HepG2 (cell line): ENCODE results near the gene TXN. TPM values are rescaled to one million over a fixed set of nuclear protein-coding genes. Genes with fewer than 3 reads are reported as not detected.

Experiments
- ATAC-seq: fragments of 200-7000 bp; cut with Tn5 transposase; 3 replicates; pipeline ENCODE4 v1.9.1; 2020; ENCODE audit warnings: mild to moderate bottlenecking, moderate library complexity
- BruUV-seq: library from RNA; stranded (reverse); fragments of 400-500 nt; replicated peaks from 2 replicates; lab custom pipeline; 2021; lab: Mats Ljungman, UMichigan
- CTCF ChIA-PET: fragments of 300-600 bp; formaldehyde crosslinking; extraction: SDS; loops from one replicate; lab custom pipeline; 2021; ENCODE audit warnings: low total read pairs, inconsistent platforms, low intra/inter-chr PET ratio; lab: Yijun Ruan, JAX
- POLR2A ChIA-PET: fragments of 350-600 bp; sonication (Branson Sonifier 250); formaldehyde crosslinking; loops from one replicate; lab custom pipeline; 2020; ENCODE audit warnings: antibody characterized with exemption, inconsistent platforms; lab: Yijun Ruan, JAX
- DNase-seq: peaks from one replicate; pipeline ENCODE4 v3.0.0-alpha.2; 2015; ENCODE audit warnings: low spot score
- FAIRE-seq: peaks from 3 replicates; lab custom pipeline; 2011; peaks lifted over from hg19 to GRCh38; lab: Jason Lieb, UNC
- H2AFZ ChIP-seq: one replicate; pipeline ENCODE4 v1.6.1; 2011; ENCODE audit warnings: low read length, inconsistent platforms
- H3K27ac ChIP-seq: fragments of 300-600 bp; 3 replicates; pipeline ENCODE4 v1.8.0; 2011; ENCODE audit warnings: mixed run types, mild to moderate bottlenecking, mixed read lengths, low read length, inconsistent platforms; ENCODE audit not compliant: insufficient read depth; ENCODE audit errors: extremely low read length
- H3K27me3 ChIP-seq, 2 experiments: fragments of 200-600 bp in 1 of 2; 2 replicates in 1 of 2; 3 replicates in 1 of 2; pipeline versions ENCODE4 v1.6.0 to v1.8.0; 2011; ENCODE audit warnings: low read length in 2 of 2, mild to moderate bottlenecking in 2 of 2, moderate library complexity in 2 of 2, inconsistent platforms in 1 of 2; ENCODE audit not compliant: insufficient read depth in 2 of 2, control insufficient read depth in 1 of 2
- H3K36me3 ChIP-seq, 2 experiments: fragments of 200-600 bp in 1 of 2; replicated peaks in 1 of 2; 2 replicates in 1 of 2; 3 replicates in 1 of 2; pipeline versions ENCODE4 v1.5.1 to v1.8.0; 2011; ENCODE audit warnings: low read length in 2 of 2, inconsistent platforms in 1 of 2; ENCODE audit not compliant: insufficient read depth in 2 of 2, control insufficient read depth in 1 of 2
- H3K4me1 ChIP-seq: 2 replicates; pipeline ENCODE4 v1.5.1; 2012; ENCODE audit warnings: low read length, inconsistent platforms; ENCODE audit not compliant: insufficient read depth
- H3K4me2 ChIP-seq: 2 replicates; pipeline ENCODE4 v1.6.0; 2011; ENCODE audit warnings: low read depth, low read length, inconsistent platforms
- H3K4me3 ChIP-seq, 3 experiments: fragments of 200-600 bp in 1 of 3; sonication (generic), shearing (Covaris generic) in 1 of 3; replicated peaks in 1 of 3; 2 replicates each; pipeline ENCODE4 v1.5.1; 2011 to 2016; ENCODE audit warnings: low read length in 3 of 3, inconsistent platforms in 2 of 3, low read depth in 2 of 3, mild to moderate bottlenecking in 2 of 3, control low read depth in 1 of 3, mixed read lengths in 1 of 3; ENCODE audit not compliant: insufficient read depth in 1 of 3
- H3K79me2 ChIP-seq: one replicate; pipeline ENCODE4 v1.6.1; 2011; ENCODE audit warnings: low read length, inconsistent platforms; ENCODE audit not compliant: insufficient read depth
- H3K9ac ChIP-seq: 2 replicates; pipeline ENCODE4 v1.6.0; 2011; ENCODE audit warnings: mild to moderate bottlenecking, low read depth, low read length, inconsistent platforms; ENCODE audit not compliant: insufficient read depth
- H3K9me3 ChIP-seq: 2 replicates; pipeline ENCODE4 v1.5.1; 2012; ENCODE audit warnings: mild to moderate bottlenecking, low read length
- H4K20me1 ChIP-seq: 2 replicates; pipeline ENCODE4 v1.6.0; 2011; ENCODE audit warnings: inconsistent platforms, mild to moderate bottlenecking, low read length, moderate library complexity; ENCODE audit not compliant: insufficient read depth
- HNRNPL ChIP-seq: fragments of 200-400 bp; formaldehyde crosslinking; IDR thresholded peaks from 2 replicates; pipeline ENCODE4 v1.6.1; 2017; ENCODE audit warnings: mild to moderate bottlenecking, low read depth, low read length
- MYC ChIP-seq: sonication (generic); formaldehyde crosslinking; IDR thresholded peaks from 2 replicates; pipeline ENCODE4 v1.9.0; 2021; ENCODE audit warnings: missing genetic modification reagents, borderline replicate concordance
- TFAP4 ChIP-seq: sonication (generic); IDR thresholded peaks from 2 replicates; pipeline ENCODE4 v1.6.1; 2016; ENCODE audit warnings: low read depth, borderline replicate concordance
- ZNF343 ChIP-seq: sonication (generic); formaldehyde crosslinking; IDR thresholded peaks from 2 replicates; pipeline ENCODE4 v1.4.0; 2020; ENCODE audit warnings: mild to moderate bottlenecking, missing genetic modification reagents
- ZNF687 ChIP-seq: sonication (generic); formaldehyde crosslinking; IDR thresholded peaks from 2 replicates; pipeline ENCODE4 v1.5.1; 2020; ENCODE audit warnings: mild to moderate bottlenecking, missing genetic modification reagents, moderate library complexity
- WGBS: methylation state at CpG from one replicate; pipeline ENCODE4 v1.1.6; 2017; ENCODE audit warnings: low lambda C conversion rate; 5-methylcytosine and 5-hydroxymethylcytosine counted together
- in situ Hi-C: cut with HindIII; loops from 2 replicates; pipeline ENCODE4 v1.10.0; 2017; ENCODE audit warnings: low pct_unique_long_range_greater_than_20kb; ENCODE audit not compliant: extremely low pct_ligation_motif_present
- intact Hi-C: fragments of 100-400 bp; cut with micrococcal nuclease; formaldehyde crosslinking; loops from one replicate; pipeline ENCODE4 v1.10.0; 2022; ENCODE audit not compliant: unreplicated experiment
- polyA plus RNA-seq, 8 experiments: library from polyadenylated mRNA; depleted of rRNA in 3 of 8; stranded (reverse) in 7 of 8; unstranded in 1 of 8; fragments of >200 nt; fragmentation: Illumina TruSeq in 4 of 8; extraction: Trizol in 4 of 8; gene quantifications; 2 replicates each; pipeline versions ENCODE4 v1.2.1 to v1.2.3, GENCODE V29; 2011 to 2016; ENCODE audit warnings: low read depth in 4 of 8, missing spikeins in 1 of 8, mixed read lengths in 1 of 8; ENCODE audit not compliant: insufficient read depth in 1 of 8
- total RNA-seq, 5 experiments: library from RNA; depleted of rRNA; stranded (reverse); fragments of >200 nt; fragmentation: Illumina TruSeq; extraction: Trizol; gene quantifications; 2 replicates each; pipeline ENCODE4 v1.2.3, GENCODE V29; 2016; ENCODE audit warnings: low read depth in 1 of 5

The TXN gene
- total and polyA plus RNA-seq, 2 of the 13 experiments (the other 11 are each of a cell fraction or from before 2014, with no cell fraction given), result 364 to 470 TPM

DNA sequence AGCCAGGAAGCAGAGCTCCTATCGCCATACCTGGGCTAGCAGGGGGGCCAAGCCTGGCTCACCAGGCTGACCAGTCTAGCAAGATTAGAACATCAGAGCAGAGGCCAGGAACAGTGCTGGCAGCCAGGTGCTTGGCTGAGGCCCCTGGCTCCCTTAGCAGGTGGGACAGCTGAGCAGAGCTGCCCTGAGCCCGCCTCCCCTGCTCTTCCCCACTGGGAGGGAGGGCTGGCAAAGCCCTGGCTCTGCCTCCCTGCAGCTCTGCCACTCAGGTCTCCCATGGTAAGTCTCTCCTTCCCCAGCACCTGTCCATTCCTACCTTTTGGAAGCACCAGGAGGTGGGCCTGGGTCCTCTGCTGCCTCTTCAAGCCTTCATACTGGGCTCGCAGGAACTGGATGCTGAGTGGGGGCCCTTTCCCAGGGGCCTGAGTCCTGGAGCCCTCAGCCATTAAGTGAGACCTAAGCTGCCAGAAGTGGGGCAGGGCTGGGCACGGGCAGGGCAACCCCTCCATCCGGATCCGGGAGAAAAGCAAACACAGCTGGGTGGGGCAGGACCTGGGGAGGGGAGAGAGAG lies 49.2 kb downstream of the TXN start:
- H3K4me1 ChIP-seq, result peaks cover 45% of the 10 kb centered on the region
- FAIRE-seq (no peak), ATAC-seq (peak; percentile 60), DNase-seq (no peak)
- H2AFZ ChIP-seq, result no peak overlapping the region
- 36% methylated on average over 5 of the region's 6 CpGs for WGBS
- no TSS peak for BruUV-seq
- no peak overlapping the region for H3K27ac ChIP-seq
- no peaks in the 10 kb centered on the region for H3K79me2 ChIP-seq
- no peaks in the 10 kb centered on the region for H3K36me3 ChIP-seq
- TF ChIP-seq ZNF687 (CRISPR knock-in tag), result peak; percentile 36; the same call in 1 of the 2 replicates
- TF ChIP-seq MYC, result no peak
- TF ChIP-seq ZNF343, result no peak
- peak; percentile 86 for TF ChIP-seq HNRNPL
- peak; percentile 79; the same call in 1 of the 2 replicates for TF ChIP-seq TFAP4
- TF ChIP-seq, all 625 proteins: peak for 3
- peak overlapping the region; percentile 6; the same call in 1 of the 2 replicates for H3K4me2 ChIP-seq
- ChIA-PET POLR2A (interaction anchor here (0.8 to 1.1 kb wide), 3 partner anchors 10 to 14 kb away, joined by 3 to 5 read pairs (median 3); no protein-coding TSS in a partner anchor), CTCF (no interaction called here)
- no peak overlapping the region for H3K4me3 ChIP-seq
- intact Hi-C loops, result no loop called here
- H3K9ac ChIP-seq, result no peak overlapping the region
- no peaks in the 10 kb centered on the region for H4K20me1 ChIP-seq
- H3K27me3 ChIP-seq, result no peaks in the 10 kb centered on the region
- no peaks in the 10 kb centered on the region for H3K9me3 ChIP-seq
- in situ Hi-C loops, result no loop called here
